Frontal cortex (tissue), 4 donors: ENCODE results near the gene MIPEP. TPM values are rescaled to one million over a fixed set of nuclear protein-coding genes. Genes with fewer than 3 reads are reported as not detected.
"Not testable (repeated sequence)": the region's sequence is repeated elsewhere in the genome, so short reads cannot be mapped to it uniquely, and the experiment has no call there.

ENCODE experiments used
- DNase-seq, 2 donors: peaks; one replicate each; pipeline ENCODE4 v3.0.0; 2012; ENCODE audit warnings: low spot score in 2 of 2
- FAIRE-seq: peaks from 2 replicates; lab custom pipeline; 2012; peaks lifted over from hg19 to GRCh38; lab: Jason Lieb, UNC
- total RNA-seq: library from RNA; depleted of rRNA; stranded (reverse); fragments of >200 nt; gene quantifications from one replicate; pipeline ENCODE4 v1.2.3, GENCODE V29; 2014
- donor health status: control.
- donor health status: control.
- donor health status: control.

Gene MIPEP
- total RNA-seq, 1 donor from 2014 or later, result 32.6 TPM

DNA sequence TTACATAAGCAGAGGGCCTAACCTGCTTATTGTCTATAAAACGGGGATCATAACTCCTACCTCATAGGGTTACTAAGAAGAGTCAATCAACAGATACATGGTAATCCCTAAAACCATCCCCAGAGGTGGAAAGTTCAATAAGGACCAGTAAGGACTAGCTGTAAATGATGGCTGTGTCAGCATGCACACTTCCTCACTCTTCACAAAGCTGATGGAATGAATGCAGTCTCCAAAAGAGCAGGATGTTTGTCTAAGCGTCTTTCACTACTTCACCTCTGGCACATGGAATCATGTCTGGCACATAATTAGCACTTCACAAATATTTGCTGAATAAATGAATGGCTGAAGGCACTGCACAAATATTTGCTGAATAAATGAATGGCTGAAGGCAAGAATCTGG, 134.2 kb downstream of the MIPEP start:
- DNase-seq, result no peak
- no peak for FAIRE-seq

DNA sequence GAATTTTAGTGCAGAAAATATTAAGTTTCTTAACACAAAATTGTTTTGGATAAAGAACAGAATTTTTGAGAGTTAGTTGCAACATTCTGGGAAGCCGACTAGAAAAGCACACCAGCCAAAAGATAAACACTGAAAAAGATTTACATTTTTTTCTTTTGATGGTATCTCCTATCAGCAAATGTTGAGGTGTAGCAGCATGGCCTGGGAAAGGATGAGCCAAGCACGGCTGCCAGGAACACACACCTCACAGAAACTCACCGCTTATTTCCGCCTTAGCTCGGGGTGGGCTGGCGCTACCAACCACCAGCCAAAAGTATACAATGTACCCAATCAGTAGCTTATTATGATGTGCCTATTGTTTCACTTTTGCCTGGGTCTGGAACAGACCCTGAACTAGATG, 134.7 kb downstream of the MIPEP start:
- FAIRE-seq (no peak), DNase-seq (no peak)

DNA sequence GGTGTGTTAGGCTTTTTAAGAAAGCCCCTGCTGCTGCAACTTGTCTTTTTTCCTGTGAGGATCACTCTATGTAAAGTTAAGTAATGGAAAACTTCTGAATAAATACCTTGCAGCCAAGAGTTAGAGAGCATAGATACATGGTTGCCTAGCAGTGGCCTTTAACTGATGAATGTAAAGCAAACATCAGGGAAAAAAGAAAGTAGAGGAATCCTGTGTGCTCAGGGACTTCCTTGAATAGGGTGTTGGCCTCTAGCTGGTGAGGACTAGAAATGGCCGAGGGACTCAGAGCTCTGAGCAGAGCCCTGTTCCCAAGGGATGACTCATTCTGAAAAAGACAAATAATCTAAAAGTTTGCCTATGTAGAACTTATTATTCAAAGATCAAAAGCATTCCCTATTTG, 135.7 kb downstream of the MIPEP start:
- DNase-seq (no peak), FAIRE-seq (no peak)

DNA sequence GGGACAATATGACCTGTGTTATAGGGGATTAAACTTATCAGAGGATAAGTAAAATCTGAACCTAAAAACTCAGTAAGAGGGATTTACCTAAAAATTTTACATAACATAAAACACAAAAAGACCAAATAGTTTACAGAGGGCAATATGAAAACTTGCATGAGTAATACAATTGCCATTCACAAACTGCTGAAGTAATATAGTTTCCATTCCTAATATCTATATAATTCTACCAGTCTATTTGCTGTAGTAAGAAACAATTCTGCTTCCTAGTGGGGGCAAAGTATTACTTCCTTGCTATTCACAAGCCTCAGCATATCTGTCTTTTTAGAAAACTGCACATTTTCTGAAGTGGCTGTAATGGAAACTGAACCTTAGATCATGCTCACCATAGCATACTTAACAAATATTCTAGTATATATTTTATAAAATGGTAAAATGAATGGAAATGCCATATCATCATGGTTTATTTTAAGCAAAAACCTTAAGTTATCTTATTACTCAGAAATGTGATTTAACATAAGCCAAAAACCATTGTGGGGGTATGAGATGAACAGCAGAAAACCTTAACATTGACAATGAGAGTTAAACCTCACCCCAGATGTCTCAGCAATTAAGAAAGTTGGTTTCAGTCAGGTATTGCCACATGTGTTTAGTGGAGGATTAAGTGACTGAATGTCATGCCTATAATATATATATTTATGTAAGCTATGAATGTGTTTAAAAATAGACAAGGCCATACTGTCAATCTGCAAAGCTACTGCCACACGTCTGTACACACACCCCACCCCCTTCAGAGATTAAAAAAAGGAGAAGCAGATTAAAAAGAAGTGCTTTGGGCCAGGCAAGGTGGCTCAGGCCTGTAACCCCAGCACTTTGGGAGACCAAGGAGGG, 136.8 kb downstream of the MIPEP start:
- no peak for DNase-seq
- FAIRE-seq, result no peak

DNA sequence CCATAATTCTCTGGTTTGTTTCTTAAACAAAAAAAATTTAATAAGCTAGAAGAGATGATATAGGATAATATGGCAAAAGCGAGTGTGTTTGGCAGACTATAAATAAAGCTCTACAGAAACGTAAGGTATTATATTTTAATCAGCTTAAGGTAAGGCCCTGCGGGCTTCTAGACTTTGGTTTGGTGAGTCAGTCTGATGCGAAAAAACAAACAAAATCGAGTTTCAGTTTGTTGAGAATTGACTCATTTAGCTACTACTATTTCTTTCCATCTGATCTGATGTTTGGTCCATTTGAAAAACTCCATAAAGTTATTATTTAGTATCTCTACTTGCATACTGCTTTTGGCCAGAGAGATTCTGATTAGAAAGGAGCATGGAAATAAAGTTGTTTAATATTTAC, 138.0 kb downstream of the MIPEP start:
- no peak for DNase-seq
- FAIRE-seq, result no peak

DNA sequence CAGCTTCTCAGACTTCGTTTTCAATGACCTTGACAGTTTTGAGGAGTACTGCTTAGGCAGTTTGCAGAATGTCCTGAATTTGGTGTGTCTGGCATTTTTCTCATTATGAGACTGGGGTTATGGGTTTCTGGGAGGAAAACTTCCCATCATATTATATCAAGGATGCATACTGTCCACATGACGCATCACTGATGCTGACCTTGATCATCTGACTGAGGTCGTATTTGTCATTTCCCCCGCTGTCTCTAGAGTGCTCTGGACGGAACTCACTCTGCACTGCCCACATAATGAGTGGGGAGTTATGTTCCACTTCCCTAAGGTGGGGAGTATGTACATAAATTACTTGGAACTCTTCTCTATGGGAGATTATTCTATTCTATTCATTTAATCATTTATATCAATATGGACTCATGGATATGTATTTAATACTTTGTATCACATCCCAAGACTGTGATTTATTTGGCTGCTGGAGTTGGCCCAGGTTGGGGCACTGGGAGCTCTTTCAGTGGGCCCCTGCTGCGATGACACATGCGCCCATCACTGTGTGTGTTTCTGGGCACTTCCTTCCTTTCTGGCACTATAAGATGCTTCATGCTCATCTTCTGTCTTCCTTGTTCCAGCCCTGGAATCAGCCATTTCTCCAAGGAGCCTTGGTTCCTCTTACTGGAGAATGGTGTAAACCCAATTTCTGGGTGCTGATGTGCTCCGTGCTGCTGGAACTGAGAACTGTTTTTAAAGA, 138.6 kb downstream of the MIPEP start:
- no peak for FAIRE-seq
- no peak for DNase-seq

DNA sequence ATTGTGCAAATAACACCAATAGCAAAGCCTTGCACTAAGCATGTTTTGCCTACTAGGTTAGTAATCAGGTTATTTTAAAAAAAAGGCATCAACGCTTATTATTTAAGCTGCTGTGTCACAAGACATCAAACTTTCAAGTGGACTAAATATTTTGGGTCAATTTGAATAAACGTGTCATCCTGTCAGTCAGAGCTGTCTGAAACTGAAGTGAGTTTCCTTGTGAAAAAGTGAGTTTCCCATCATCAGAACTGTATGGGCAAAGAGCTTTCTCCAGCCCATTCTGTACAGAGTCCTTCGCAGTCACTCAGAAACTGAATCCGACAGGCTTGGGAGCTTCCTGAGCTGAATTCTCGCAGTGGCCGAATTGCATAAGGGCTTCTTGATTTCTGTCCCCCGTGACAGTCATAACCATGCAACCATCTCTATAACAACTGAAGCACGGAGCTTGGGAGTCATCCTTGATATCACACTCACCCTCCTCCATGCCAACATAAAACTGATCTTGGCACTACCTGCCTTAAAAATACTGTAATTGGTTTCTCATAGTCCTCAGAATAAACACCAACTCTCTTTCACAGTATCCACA, 139.8 kb downstream of the MIPEP start:
- FAIRE-seq (no peak), DNase-seq (no peak)

DNA sequence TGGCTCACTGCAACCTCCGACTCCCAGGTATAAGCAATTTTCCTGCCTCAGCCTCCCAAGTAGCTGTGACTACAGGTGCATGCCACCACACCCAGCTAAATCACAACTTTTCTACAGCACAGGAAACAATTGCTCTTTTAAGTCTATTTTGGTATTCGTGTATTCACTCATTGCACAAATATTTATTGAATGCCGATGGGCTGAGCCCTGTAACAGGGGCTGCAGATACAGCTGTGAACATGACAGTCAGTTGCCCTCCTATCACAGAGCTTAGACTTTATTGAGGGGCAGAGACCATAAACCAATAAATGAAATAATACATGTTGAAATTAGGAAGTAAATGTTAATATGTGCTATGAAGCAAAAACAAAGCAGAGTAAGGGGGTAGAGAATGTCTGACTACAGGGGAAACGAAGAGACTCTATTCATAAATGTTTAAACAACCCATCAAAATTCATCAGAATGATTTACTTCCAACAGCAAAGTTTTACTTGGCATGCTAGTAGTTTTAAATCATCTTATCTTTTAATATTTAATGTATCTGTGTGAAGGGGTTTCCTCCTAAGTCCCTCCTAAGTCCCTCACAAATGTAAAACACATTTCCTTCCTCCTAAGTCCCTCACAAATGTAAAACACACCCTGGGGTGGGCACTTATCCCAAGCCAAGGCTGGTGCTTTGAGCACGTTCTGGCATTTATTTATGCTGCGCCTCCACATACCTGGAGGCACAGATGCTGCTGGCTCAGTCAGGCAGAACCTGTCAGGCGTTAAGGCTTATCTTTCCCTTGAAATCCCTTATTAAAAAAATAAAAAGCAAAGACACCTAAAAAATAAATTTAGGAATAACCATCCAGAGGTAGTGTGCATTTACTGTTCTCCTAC, 140.8 kb downstream of the MIPEP start:
- FAIRE-seq (no peak), DNase-seq (no peak)

DNA sequence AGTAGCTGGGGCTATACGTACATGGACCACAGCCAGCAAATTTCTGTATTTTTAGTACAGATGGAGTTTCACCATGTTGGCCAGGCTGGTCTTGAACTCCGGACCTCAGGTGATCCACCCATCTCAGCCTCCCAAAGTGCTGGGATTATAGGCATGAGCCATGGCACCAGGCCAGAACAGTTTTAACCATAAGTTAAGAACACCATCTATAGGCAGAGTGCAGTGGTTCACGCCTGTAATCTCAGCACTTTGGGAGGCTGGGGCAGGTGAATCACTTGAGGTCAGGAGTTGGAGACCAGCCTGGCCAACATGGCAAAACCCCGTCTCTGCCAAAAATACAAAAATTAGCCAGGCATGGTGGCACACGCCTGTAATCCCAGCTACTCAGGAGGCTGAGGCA, 143.1 kb downstream of the MIPEP start:
- FAIRE-seq, DNase-seq: not testable (repeated sequence)

DNA sequence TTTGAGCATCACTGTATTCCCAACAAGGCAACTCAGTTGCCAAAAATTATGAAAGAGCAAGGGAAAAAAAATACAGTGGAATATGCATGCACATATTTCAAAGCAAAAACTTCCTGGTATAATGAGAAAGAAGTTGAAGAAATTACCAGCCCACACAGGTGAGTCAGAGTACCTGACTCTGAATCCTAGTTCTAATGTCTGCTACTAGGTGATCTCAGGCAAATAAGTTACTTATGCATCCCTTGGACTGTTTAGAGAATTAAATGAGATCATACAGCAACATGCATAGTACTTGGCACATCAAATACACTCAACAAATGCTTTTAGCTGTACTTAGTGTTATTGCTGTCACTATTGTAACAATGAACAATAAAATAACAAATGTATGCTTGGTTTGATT, 144.9 kb downstream of the MIPEP start:
- DNase-seq, result no peak
- no peak for FAIRE-seq

DNA sequence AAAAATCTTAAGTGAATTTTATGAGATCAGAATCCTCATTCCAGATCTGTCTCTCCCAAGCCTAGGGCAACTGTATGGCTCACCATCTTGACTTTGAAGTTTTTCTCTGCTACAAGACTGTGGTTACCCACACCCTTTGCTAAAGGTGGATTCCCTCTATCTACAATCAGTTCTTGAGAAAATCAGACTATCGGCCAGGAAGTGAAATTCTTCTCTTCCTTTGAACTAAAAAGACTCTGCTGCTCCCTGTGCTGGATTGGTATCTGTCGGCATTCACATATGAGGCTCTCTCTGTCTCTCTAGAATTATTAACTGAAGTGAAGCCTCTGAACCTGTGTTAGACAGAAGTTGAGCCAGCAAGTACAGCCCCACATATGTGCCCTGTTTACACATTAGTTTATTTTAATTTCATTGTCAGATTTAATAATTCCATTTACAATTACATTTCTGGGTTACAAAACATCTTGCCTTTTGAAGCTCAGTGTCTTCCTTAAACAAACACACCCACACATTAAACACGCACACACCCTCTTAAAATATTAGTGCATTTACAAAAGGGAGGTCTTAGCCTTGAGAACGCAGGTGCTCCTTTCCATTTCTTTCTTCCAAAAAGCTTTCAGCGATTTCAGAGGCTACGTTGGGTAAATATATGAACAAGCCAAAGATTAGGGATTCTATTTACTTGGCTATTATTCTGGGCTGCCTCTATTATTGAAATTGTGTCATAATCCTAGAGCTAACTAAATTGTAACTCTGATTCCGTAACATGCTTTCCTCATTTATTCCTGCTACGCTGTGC, 145.7 kb downstream of the MIPEP start:
- DNase-seq (no peak), FAIRE-seq (no peak)

DNA sequence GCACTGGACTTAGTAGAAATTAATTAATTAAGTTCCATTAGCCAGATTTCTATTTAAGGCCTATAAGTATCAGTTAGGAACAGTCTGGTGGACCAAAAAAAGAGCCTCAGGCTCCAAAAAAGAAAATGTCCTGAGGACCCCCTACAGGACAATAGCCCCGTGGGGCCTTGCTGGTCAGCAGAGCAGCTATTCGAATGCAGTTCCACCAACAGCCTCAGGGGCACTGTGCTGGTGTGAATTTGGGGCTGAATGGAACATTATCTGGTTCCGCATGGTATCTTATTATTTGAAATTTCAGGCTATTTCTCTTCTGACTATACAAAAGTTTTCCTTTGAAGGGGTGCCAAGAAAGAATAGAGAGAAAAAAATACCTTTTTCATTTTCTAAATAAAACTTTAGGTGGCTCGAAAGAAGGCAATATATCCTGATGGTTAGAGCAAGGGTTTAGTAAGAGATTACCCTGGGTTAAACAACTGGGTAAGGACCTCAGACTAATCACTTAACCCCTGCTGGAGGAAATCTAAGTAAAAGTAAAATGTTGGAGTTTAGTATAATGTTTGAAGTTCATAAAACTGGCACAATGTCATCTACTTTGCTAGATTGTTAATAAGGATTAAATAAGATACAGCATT, 147.2 kb downstream of the MIPEP start:
- DNase-seq (no peak), FAIRE-seq (no peak)

DNA sequence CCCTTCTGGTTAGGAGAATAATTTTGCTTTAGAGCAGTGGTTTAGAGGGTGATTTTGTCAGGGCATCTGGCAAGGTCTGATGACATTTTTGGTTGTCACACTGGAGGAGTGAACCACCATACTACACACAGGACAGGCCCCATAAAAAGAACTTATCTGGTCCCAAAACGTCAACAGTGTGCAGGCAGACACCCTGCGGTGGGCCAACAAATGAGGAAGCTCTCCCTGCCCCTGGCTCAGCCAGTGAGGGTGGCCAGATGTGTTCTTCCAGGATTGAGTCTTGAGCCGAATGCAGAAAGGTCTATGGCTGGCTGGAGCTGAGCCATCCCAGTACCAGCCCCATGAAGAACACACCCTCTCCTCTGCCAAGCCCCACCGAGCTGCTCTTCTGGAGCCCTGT, 149.2 kb downstream of the MIPEP start:
- no peak for FAIRE-seq
- DNase-seq, result no peak

DNA sequence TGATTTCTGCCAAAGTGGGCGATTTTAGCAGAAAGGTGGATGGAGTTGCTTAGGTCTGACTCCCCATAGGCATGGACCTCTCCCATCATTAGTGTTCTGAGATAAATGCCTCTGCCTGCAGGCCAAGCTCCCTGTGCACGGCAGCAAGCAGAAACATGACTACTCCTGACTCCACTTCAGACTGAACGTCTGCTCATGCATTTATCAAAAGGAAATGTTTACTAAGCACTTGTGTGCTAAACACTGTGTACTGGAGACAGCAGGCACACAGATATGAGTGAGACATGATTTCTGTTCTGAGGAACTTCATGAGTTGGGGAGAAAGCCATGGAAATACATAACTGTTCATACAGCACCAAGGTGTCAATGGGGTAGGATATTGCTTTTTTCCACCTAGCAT, 149.6 kb downstream of the MIPEP start:
- no peak for FAIRE-seq
- DNase-seq, result no peak

DNA sequence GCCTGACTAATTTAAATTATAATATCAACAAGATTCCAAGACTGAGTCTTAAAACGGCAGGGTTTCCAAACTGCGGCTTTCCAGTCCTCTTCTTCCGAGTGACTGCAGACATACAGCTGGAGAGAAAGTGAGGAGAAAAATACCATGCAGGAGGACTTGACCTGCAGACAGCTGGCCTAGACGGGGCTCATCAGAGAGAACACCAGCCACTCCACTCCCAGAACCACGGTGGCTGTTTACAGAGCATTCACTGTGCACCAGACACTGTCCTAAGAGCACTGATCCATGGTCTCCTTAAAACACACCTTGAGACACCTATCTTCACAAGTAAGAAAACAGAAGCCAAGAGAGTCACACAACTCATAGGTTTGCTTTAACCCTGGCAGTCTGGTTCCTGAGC, 152.7 kb downstream of the MIPEP start:
- FAIRE-seq, result no peak
- no peak for DNase-seq

DNA sequence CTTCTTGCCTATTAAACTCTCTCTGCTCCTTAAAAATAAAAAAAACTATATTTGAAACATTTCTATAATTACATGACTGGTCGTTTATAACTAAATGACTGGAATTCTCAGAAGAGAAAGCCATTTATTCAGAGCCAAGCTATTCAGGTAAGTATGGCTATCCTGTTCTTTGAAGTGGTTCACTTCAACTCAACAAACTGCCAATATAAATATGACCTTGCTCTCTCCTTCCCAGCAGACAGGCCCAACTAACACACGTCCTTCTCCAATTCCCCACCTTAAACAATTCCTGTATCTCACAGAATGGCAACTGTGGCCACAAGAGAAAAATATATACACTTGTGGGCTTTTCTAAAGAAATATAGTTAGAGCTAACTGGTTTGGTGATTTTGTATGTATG, 153.9 kb downstream of the MIPEP start:
- FAIRE-seq (no peak), DNase-seq (no peak)

DNA sequence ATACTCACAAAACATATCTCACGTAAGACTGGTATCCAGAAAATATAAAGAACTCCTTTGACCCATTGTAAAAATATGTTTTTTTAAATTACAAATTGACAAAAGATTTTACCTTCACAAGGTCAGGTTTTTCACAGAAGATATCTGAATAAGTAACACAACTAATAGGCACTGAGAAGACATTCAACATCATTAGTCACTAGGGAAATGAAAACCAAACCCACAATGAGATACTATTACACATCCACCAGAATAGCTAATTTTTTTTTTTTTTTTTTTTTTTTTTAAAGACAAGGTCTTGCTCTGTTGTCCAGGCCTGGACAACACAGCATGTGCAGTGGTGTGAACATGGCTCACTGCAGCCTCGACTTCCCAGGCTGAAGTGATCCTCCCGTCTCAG, 157.5 kb downstream of the MIPEP start:
- DNase-seq, result no peak
- no peak for FAIRE-seq

DNA sequence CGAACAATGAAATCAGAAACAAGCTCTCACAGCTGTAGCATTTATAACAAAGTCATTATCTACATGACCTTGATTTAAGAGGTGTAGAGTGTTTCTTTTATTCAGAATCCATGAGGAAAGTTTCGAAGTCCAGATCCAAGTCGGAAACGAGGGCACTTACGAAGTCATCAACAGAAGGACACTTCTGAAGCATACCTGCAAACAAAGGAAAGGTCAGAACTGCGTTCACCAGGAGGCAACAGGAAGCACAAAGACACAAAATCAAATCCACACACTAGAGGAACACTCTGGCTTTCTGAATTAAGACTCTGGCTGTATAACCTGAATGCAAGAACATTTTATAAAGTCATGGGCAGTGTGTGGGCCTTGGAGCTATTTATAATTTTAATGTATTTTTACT, 158.9 kb downstream of the MIPEP start:
- no peak for DNase-seq

DNA sequence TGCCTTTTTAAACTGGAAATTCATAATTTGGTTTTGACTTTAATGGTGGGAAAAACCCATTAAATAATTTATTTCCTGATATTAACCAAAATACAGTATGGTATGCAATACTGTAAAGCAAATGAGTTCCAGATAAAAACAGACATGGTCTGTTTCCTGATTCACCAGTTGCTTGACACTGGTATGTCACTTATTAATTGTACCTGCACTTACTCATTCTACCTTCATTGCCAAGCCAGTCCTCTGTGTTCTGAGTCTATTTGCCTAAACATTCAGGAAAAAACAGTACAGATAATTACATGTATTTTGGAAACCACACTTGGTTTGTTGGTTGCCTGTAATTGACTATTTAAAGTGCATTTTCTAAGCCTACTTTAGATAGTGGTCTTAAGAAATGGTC, 159.7 kb downstream of the MIPEP start:
- FAIRE-seq (no peak), DNase-seq (no peak)

More for the DNA sequence above, 158.9 kb downstream of the MIPEP start:
- no peak for FAIRE-seq
